Stimulated activated CD4-positive, alpha-beta T cell treated with anti-CD3 and anti-CD28 coated beads, Interleukin-12 subunit alpha, Interleukin-12 subunit beta, amount 100 ng/mL, for 4 hours (primary cell): ENCODE measurements around the gene TUBA3D.
"Not testable (repeated sequence)": the region's sequence is repeated elsewhere in the genome, so short reads cannot be mapped to it uniquely, and the experiment has no call there.

Source experiments
- DNase-seq: peaks from one replicate; pipeline ENCODE4 v3.0.0-alpha.2; 2020

Gene TUBA3D

GRCh38 chr2:131475831-131476230 lies at the start of gene TUBA3D:
Gene TUBA3D, plus strand, starts transcription at chr2:131476119. Its CDS starts 81 bp downstream, at chr2:131476200.
- DNase-seq = no peak

- no peak for DNase-seq
Observed at GRCh38 chr2:131426727-131427126, 49.2 kb upstream of the TUBA3D start.

- DNase-seq = no peak
Observed at GRCh38 chr2:131431336-131431735, 44.6 kb upstream of the TUBA3D start.

- not testable (repeated sequence) for DNase-seq
Observed at GRCh38 chr2:131440742-131441468, 35.0 kb upstream of the TUBA3D start.

- not testable (repeated sequence) for DNase-seq
Observed at GRCh38 chr2:131444736-131445514, 31.0 kb upstream of the TUBA3D start.

GRCh38 chr2:131445515-131445797 lies 30.5 kb upstream of the TUBA3D start:
- DNase-seq = not testable (repeated sequence)

- no peak for DNase-seq
Observed at GRCh38 chr2:131445896-131446295, 30.0 kb upstream of the TUBA3D start.

- not testable (repeated sequence) for DNase-seq
Observed at GRCh38 chr2:131447981-131448380, 27.9 kb upstream of the TUBA3D start.

- DNase-seq = not testable (repeated sequence)
Observed at GRCh38 chr2:131451265-131451949, 24.5 kb upstream of the TUBA3D start.

GRCh38 chr2:131454914-131455313 lies 21.0 kb upstream of the TUBA3D start:
- not testable (repeated sequence) for DNase-seq

- DNase-seq = not testable (repeated sequence)
Observed at GRCh38 chr2:131467722-131468121, 8.2 kb upstream of the TUBA3D start.

GRCh38 chr2:131470944-131471343 lies 5.0 kb upstream of the TUBA3D start:
- DNase-seq = not testable (repeated sequence)

- DNase-seq = not testable (repeated sequence)
Observed at GRCh38 chr2:131471624-131472023, 4.3 kb upstream of the TUBA3D start.

GRCh38 chr2:131473266-131473665 lies 2.7 kb upstream of the TUBA3D start:
- not testable (repeated sequence) for DNase-seq

GRCh38 chr2:131476363-131476762 lies 444 bp downstream of the TUBA3D start:
- DNase-seq = not testable (repeated sequence)

GRCh38 chr2:131477227-131477626 lies 1.3 kb downstream of the TUBA3D start:
- not testable (repeated sequence) for DNase-seq

- DNase-seq = not testable (repeated sequence)
Observed at GRCh38 chr2:131478074-131478849, 2.3 kb downstream of the TUBA3D start.

GRCh38 chr2:131478850-131479461 lies 3.0 kb downstream of the TUBA3D start:
- DNase-seq = not testable (repeated sequence)

- DNase-seq = not testable (repeated sequence)
Observed at GRCh38 chr2:131480351-131480750, 4.4 kb downstream of the TUBA3D start.

- not testable (repeated sequence) for DNase-seq
Observed at GRCh38 chr2:131482506-131483155, 6.7 kb downstream of the TUBA3D start.

GRCh38 chr2:131483981-131484820 lies 8.3 kb downstream of the TUBA3D start:
- not testable (repeated sequence) for DNase-seq
